ENCODE measurements around the gene ROBO1. TPM values are rescaled to one million over a fixed set of nuclear protein-coding genes. Genes with fewer than 3 reads are reported as not detected.
"Not testable (repeated sequence)": the region's sequence is repeated elsewhere in the genome, so short reads cannot be mapped to it uniquely, and the experiment has no call there.

Gene ROBO1
- total RNA-seq, 1 experiment from 2014 or later, result 33.9 TPM

GRCh38 chr3:78887029-78887428 is 880.8 kb downstream of the ROBO1 start:
- CTCF ChIA-PET, result interaction anchor here (2.0 kb wide), 1 partner anchor 102 kb away, joined by 5 read pairs; no protein-coding TSS in a partner anchor
- Mint-ChIP-seq H3K27me3 (ENCODE audit: unreplicated experiment) (no peaks in the 10 kb centered on the region), H3K9me3 (ENCODE audit: low read depth, unreplicated experiment) (no peaks in the 10 kb centered on the region), H3K4me1 (ENCODE audit: low read depth, unreplicated experiment) (peaks cover 10% of the 10 kb centered on the region), H3K27ac (ENCODE audit: unreplicated experiment) (no peak overlapping the region), H3K36me3 (ENCODE audit: insufficient read depth, unreplicated experiment) (no peaks in the 10 kb centered on the region), H3K4me3 (ENCODE audit: low read depth, unreplicated experiment) (no peak overlapping the region)
- DNase-seq, result no peak
- no TSS peak for BruUV-seq (replicated peaks)
- TF ChIP-seq CTCF (IDR thresholded peaks at IDR 0.05; ENCODE audit: unreplicated experiment), result no peak
- intact Hi-C loops (cut with micrococcal nuclease; ENCODE audit: unreplicated experiment), result no loop called here

- H3K36me3 Mint-ChIP-seq (ENCODE audit: insufficient read depth, unreplicated experiment); DNase-seq; CTCF ChIA-PET; H3K27me3 Mint-ChIP-seq (ENCODE audit: unreplicated experiment); H3K27ac Mint-ChIP-seq (ENCODE audit: unreplicated experiment); H3K9me3 Mint-ChIP-seq (ENCODE audit: low read depth, unreplicated experiment); intact Hi-C loops (cut with micrococcal nuclease; ENCODE audit: unreplicated experiment); H3K4me3 Mint-ChIP-seq (ENCODE audit: low read depth, unreplicated experiment); BruUV-seq (replicated peaks): not testable (repeated sequence)
- H3K4me1 Mint-ChIP-seq (ENCODE audit: low read depth, unreplicated experiment), result peaks cover 10% of the 10 kb centered on the region
These were observed 883.2 kb downstream of the ROBO1 start for GRCh38 chr3:78884567-78884966.

- Mint-ChIP-seq H3K36me3 (ENCODE audit: insufficient read depth, unreplicated experiment) (no peaks in the 10 kb centered on the region), H3K9me3 (ENCODE audit: low read depth, unreplicated experiment) (no peaks in the 10 kb centered on the region), H3K27ac (ENCODE audit: unreplicated experiment) (no peak overlapping the region), H3K27me3 (ENCODE audit: unreplicated experiment) (no peaks in the 10 kb centered on the region), H3K4me3 (ENCODE audit: low read depth, unreplicated experiment) (no peak overlapping the region), H3K4me1 (ENCODE audit: low read depth, unreplicated experiment) (peaks cover 10% of the 10 kb centered on the region)
- BruUV-seq (replicated peaks), result no TSS peak
- CTCF ChIA-PET, result interaction anchor here (0.6 kb wide), 1 partner anchor 809 kb away, joined by 3 read pairs; no protein-coding TSS in a partner anchor
- intact Hi-C loops (cut with micrococcal nuclease; ENCODE audit: unreplicated experiment), result no loop called here
- DNase-seq, result no peak
- TF ChIP-seq CTCF (IDR thresholded peaks at IDR 0.05; ENCODE audit: unreplicated experiment), result no peak
These were observed 885.5 kb downstream of the ROBO1 start for GRCh38 chr3:78882251-78882650.

- CTCF ChIA-PET, result no interaction called here
- BruUV-seq (replicated peaks), result no TSS peak
- Mint-ChIP-seq H3K36me3 (ENCODE audit: insufficient read depth, unreplicated experiment) (no peaks in the 10 kb centered on the region), H3K27ac (ENCODE audit: unreplicated experiment) (no peak overlapping the region), H3K4me3 (ENCODE audit: low read depth, unreplicated experiment) (no peak overlapping the region), H3K4me1 (ENCODE audit: low read depth, unreplicated experiment) (peaks cover 10% of the 10 kb centered on the region), H3K9me3 (ENCODE audit: low read depth, unreplicated experiment) (no peaks in the 10 kb centered on the region), H3K27me3 (ENCODE audit: unreplicated experiment) (no peaks in the 10 kb centered on the region)
- TF ChIP-seq CTCF (IDR thresholded peaks at IDR 0.05; ENCODE audit: unreplicated experiment), result no peak
- intact Hi-C loops (cut with micrococcal nuclease; ENCODE audit: unreplicated experiment), result no loop called here
- no peak for DNase-seq
These were observed 886.3 kb downstream of the ROBO1 start for GRCh38 chr3:78881501-78881900.

- intact Hi-C loops (cut with micrococcal nuclease; ENCODE audit: unreplicated experiment), result no loop called here
- Mint-ChIP-seq H3K4me1 (ENCODE audit: low read depth, unreplicated experiment) (peaks cover 10% of the 10 kb centered on the region), H3K9me3 (ENCODE audit: low read depth, unreplicated experiment) (no peaks in the 10 kb centered on the region), H3K4me3 (ENCODE audit: low read depth, unreplicated experiment) (no peak overlapping the region), H3K36me3 (ENCODE audit: insufficient read depth, unreplicated experiment) (no peaks in the 10 kb centered on the region), H3K27ac (ENCODE audit: unreplicated experiment) (no peak overlapping the region), H3K27me3 (ENCODE audit: unreplicated experiment) (no peaks in the 10 kb centered on the region)
- no TSS peak for BruUV-seq (replicated peaks)
- TF ChIP-seq CTCF (IDR thresholded peaks at IDR 0.05; ENCODE audit: unreplicated experiment), result no peak
- no peak for DNase-seq
- CTCF ChIA-PET, result no interaction called here
These were observed 887.0 kb downstream of the ROBO1 start for GRCh38 chr3:78880603-78881461.
